ENCODE measurements around the gene CHD2.
A peak's percentile ranks its signal among the peaks of the same experiment; 100 is the strongest.

The CHD2 gene

GRCh38 chr15:93040288-93041158 is 140.4 kb downstream of the CHD2 start:
- TF ChIP-seq ZNF274 (IDR thresholded peaks at IDR 0.05; ENCODE audit: low read depth, low read length), result no peak
- TF ChIP-seq YY1 (IDR thresholded peaks at IDR 0.05; ENCODE audit: insufficient read depth, insufficient read length), result no peak
- no peak for TF ChIP-seq SUZ12 (IDR thresholded peaks at IDR 0.05; ENCODE audit: extremely low read depth, insufficient read depth, insufficient read length)
- peaks cover 8% of the 10 kb centered on the region for H3K4me1 ChIP-seq (ENCODE audit: insufficient read depth, insufficient read length)
- H3K36me3 ChIP-seq (ENCODE audit: insufficient read depth, insufficient read length, low read length), result peaks cover 20% of the 10 kb centered on the region
- no peaks in the 10 kb centered on the region for H3K9me3 ChIP-seq (ENCODE audit: insufficient read depth, low read length)
- H3K4me3 ChIP-seq (ENCODE audit: insufficient read length, low read depth), result no peak overlapping the region
- no peak for DNase-seq (ENCODE audit: low read depth, low spot score)
- no peak overlapping the region for H3K9ac ChIP-seq (ENCODE audit: insufficient read length, low read depth)
- H3K27me3 ChIP-seq (ENCODE audit: insufficient read depth, insufficient read length), result no peaks in the 10 kb centered on the region

- TF ChIP-seq ZNF274 (IDR thresholded peaks at IDR 0.05; ENCODE audit: low read depth, low read length), result no peak
- TF ChIP-seq YY1 (IDR thresholded peaks at IDR 0.05; ENCODE audit: insufficient read depth, insufficient read length), result no peak
- H3K4me3 ChIP-seq (ENCODE audit: insufficient read length, low read depth), result no peak overlapping the region
- no peaks in the 10 kb centered on the region for H3K27me3 ChIP-seq (ENCODE audit: insufficient read depth, insufficient read length)
- peaks cover 8% of the 10 kb centered on the region for H3K4me1 ChIP-seq (ENCODE audit: insufficient read depth, insufficient read length)
- no peak for DNase-seq (ENCODE audit: low read depth, low spot score)
- H3K9ac ChIP-seq (ENCODE audit: insufficient read length, low read depth), result no peak overlapping the region
- no peaks in the 10 kb centered on the region for H3K9me3 ChIP-seq (ENCODE audit: insufficient read depth, low read length)
- H3K36me3 ChIP-seq (ENCODE audit: insufficient read depth, insufficient read length, low read length), result peaks cover 25% of the 10 kb centered on the region
These were observed 141.0 kb downstream of the CHD2 start for GRCh38 chr15:93041159-93041547.

- H3K27me3 ChIP-seq (ENCODE audit: insufficient read depth, insufficient read length), result no peaks in the 10 kb centered on the region
- TF ChIP-seq SUZ12 (IDR thresholded peaks at IDR 0.05; ENCODE audit: extremely low read depth, insufficient read depth, insufficient read length) (no peak), ZNF274 (IDR thresholded peaks at IDR 0.05; ENCODE audit: low read depth, low read length) (no peak), YY1 (IDR thresholded peaks at IDR 0.05; ENCODE audit: insufficient read depth, insufficient read length) (no peak)
These were observed 142.1 kb downstream of the CHD2 start for GRCh38 chr15:93042211-93042610.

GRCh38 chr15:93042691-93043378 is 142.7 kb downstream of the CHD2 start:
- Histone ChIP-seq H3K27me3 (ENCODE audit: insufficient read depth, insufficient read length) (no peaks in the 10 kb centered on the region), H3K36me3 (ENCODE audit: insufficient read depth, insufficient read length, low read length) (peaks cover 39% of the 10 kb centered on the region), H3K4me1 (ENCODE audit: insufficient read depth, insufficient read length) (peaks cover 4% of the 10 kb centered on the region), H3K9me3 (ENCODE audit: insufficient read depth, low read length) (peaks cover 7% of the 10 kb centered on the region; the same call in 1 of the 2 replicates), H3K4me3 (ENCODE audit: insufficient read length, low read depth) (no peak overlapping the region), H3K9ac (ENCODE audit: insufficient read length, low read depth) (no peak overlapping the region)
- no peak for DNase-seq (ENCODE audit: low read depth, low spot score)
- no peak for TF ChIP-seq YY1 (IDR thresholded peaks at IDR 0.05; ENCODE audit: insufficient read depth, insufficient read length)
- TF ChIP-seq SUZ12 (IDR thresholded peaks at IDR 0.05; ENCODE audit: extremely low read depth, insufficient read depth, insufficient read length), result no peak
- TF ChIP-seq ZNF274 (IDR thresholded peaks at IDR 0.05; ENCODE audit: low read depth, low read length), result no peak

More at GRCh38 chr15:93042211-93042610, 142.1 kb downstream of the CHD2 start:
- Histone ChIP-seq H3K4me1 (ENCODE audit: insufficient read depth, insufficient read length) (peaks cover 4% of the 10 kb centered on the region), H3K36me3 (ENCODE audit: insufficient read depth, insufficient read length, low read length) (peaks cover 35% of the 10 kb centered on the region), H3K9me3 (ENCODE audit: insufficient read depth, low read length) (peaks cover 7% of the 10 kb centered on the region; the same call in 1 of the 2 replicates), H3K9ac (ENCODE audit: insufficient read length, low read depth) (no peak overlapping the region), H3K4me3 (ENCODE audit: insufficient read length, low read depth) (no peak overlapping the region)
- DNase-seq (ENCODE audit: low read depth, low spot score), result no peak

- Histone ChIP-seq H3K9me3 (ENCODE audit: insufficient read depth, low read length) (peaks cover 7% of the 10 kb centered on the region; the same call in 1 of the 2 replicates), H3K9ac (ENCODE audit: insufficient read length, low read depth) (peak overlapping the region; percentile 23), H3K4me1 (ENCODE audit: insufficient read depth, insufficient read length) (peaks cover 4% of the 10 kb centered on the region), H3K27me3 (ENCODE audit: insufficient read depth, insufficient read length) (no peaks in the 10 kb centered on the region), H3K36me3 (ENCODE audit: insufficient read depth, insufficient read length, low read length) (peaks cover 48% of the 10 kb centered on the region), H3K4me3 (ENCODE audit: insufficient read length, low read depth) (no peak overlapping the region)
- no peak for DNase-seq (ENCODE audit: low read depth, low spot score)
- TF ChIP-seq SUZ12 (IDR thresholded peaks at IDR 0.05; ENCODE audit: extremely low read depth, insufficient read depth, insufficient read length) (no peak), YY1 (IDR thresholded peaks at IDR 0.05; ENCODE audit: insufficient read depth, insufficient read length) (no peak), ZNF274 (IDR thresholded peaks at IDR 0.05; ENCODE audit: low read depth, low read length) (no peak)
These were observed 143.6 kb downstream of the CHD2 start for GRCh38 chr15:93043621-93044300.

GRCh38 chr15:93044301-93045190 is 144.4 kb downstream of the CHD2 start:
- no peak for TF ChIP-seq SUZ12 (IDR thresholded peaks at IDR 0.05; ENCODE audit: extremely low read depth, insufficient read depth, insufficient read length)
- no peak for TF ChIP-seq YY1 (IDR thresholded peaks at IDR 0.05; ENCODE audit: insufficient read depth, insufficient read length)
- no peak for TF ChIP-seq ZNF274 (IDR thresholded peaks at IDR 0.05; ENCODE audit: low read depth, low read length)
- Histone ChIP-seq H3K4me1 (ENCODE audit: insufficient read depth, insufficient read length) (peaks cover 4% of the 10 kb centered on the region), H3K4me3 (ENCODE audit: insufficient read length, low read depth) (no peak overlapping the region), H3K27me3 (ENCODE audit: insufficient read depth, insufficient read length) (no peaks in the 10 kb centered on the region), H3K36me3 (ENCODE audit: insufficient read depth, insufficient read length, low read length) (peaks cover 56% of the 10 kb centered on the region), H3K9ac (ENCODE audit: insufficient read length, low read depth) (no peak overlapping the region), H3K9me3 (ENCODE audit: insufficient read depth, low read length) (peaks cover 7% of the 10 kb centered on the region; the same call in 1 of the 2 replicates)
- DNase-seq (ENCODE audit: low read depth, low spot score), result no peak

Data from NT2/D1 (cell line).